HepG2 (cell line): Measurements from ENCODE around the gene TMEM135. TPM values are rescaled to one million over a fixed set of nuclear protein-coding genes. Genes with fewer than 3 reads are reported as not detected.
A peak's percentile ranks its signal among the peaks of the same experiment; 100 is the strongest.

ENCODE experiments used
- BRD4 ChIP-seq: sonication (generic); formaldehyde crosslinking; IDR thresholded peaks from 2 replicates; pipeline ENCODE4 v1.4.0; 2020; ENCODE audit warnings: missing genetic modification reagents
- GATA4 ChIP-seq: sonication (generic); IDR thresholded peaks from 2 replicates; pipeline ENCODE4 v1.6.1; 2016; ENCODE audit warnings: antibody characterized with exemption, low read depth, borderline replicate concordance
- MXD4 ChIP-seq: IDR thresholded peaks from 2 replicates; pipeline ENCODE4 v1.6.1; 2016; ENCODE audit warnings: mild to moderate bottlenecking, missing biosample characterization, missing genetic modification reagents
- POLR2G ChIP-seq: fragments of 200-400 bp; formaldehyde crosslinking; IDR thresholded peaks from 2 replicates; pipeline ENCODE4 v1.6.1; 2018; ENCODE audit warnings: mild to moderate bottlenecking, low read depth, low read length, moderate library complexity
- RAD21 ChIP-seq: fragments of 450-650 bp; formaldehyde crosslinking; IDR thresholded peaks from 2 replicates; pipeline ENCODE4 v1.5.0; 2020; ENCODE audit warnings: mild to moderate bottlenecking
- SALL1 ChIP-seq: sonication (generic); formaldehyde crosslinking; IDR thresholded peaks from 2 replicates; pipeline ENCODE4 v1.8.0; 2022; ENCODE audit warnings: mild to moderate bottlenecking, missing genetic modification reagents
- TCF7L2 ChIP-seq: IDR thresholded peaks from 2 replicates; pipeline ENCODE4 v1.6.1; 2011; ENCODE audit warnings: mild to moderate bottlenecking, low read depth, low read length, moderate library complexity
- ZFP62 ChIP-seq: sonication (generic); formaldehyde crosslinking; IDR thresholded peaks from 2 replicates; pipeline ENCODE4 v1.4.0; 2020; ENCODE audit warnings: missing genetic modification reagents
- ZNF180 ChIP-seq: sonication (generic); formaldehyde crosslinking; IDR thresholded peaks from 2 replicates; pipeline ENCODE4 v1.4.0; 2020; ENCODE audit warnings: low read depth, missing genetic modification reagents, borderline replicate concordance
- ZNF607 ChIP-seq: sonication (generic); formaldehyde crosslinking; IDR thresholded peaks from 2 replicates; pipeline ENCODE4 v1.5.1; 2020; ENCODE audit warnings: missing genetic modification reagents, mild to moderate bottlenecking, borderline replicate concordance
- ZNF720 ChIP-seq: sonication (generic); formaldehyde crosslinking; IDR thresholded peaks from 2 replicates; pipeline ENCODE4 v1.4.0; 2020; ENCODE audit warnings: missing genetic modification reagents
- polyA plus RNA-seq, 8 experiments: library from polyadenylated mRNA; depleted of rRNA in 3 of 8; stranded (reverse) in 7 of 8; unstranded in 1 of 8; fragments of >200 nt; fragmentation: Illumina TruSeq in 4 of 8; extraction: Trizol in 4 of 8; gene quantifications; 2 replicates each; pipeline versions ENCODE4 v1.2.1 to v1.2.3, GENCODE V29; 2011 to 2016; ENCODE audit warnings: low read depth in 4 of 8, missing spikeins in 1 of 8, mixed read lengths in 1 of 8; ENCODE audit not compliant: insufficient read depth in 1 of 8
- total RNA-seq, 5 experiments: library from RNA; depleted of rRNA; stranded (reverse); fragments of >200 nt; fragmentation: Illumina TruSeq; extraction: Trizol; gene quantifications; 2 replicates each; pipeline ENCODE4 v1.2.3, GENCODE V29; 2016; ENCODE audit warnings: low read depth in 1 of 5
- TF ChIP-seq, protein P1 (sequence below): sonication (generic); formaldehyde crosslinking; IDR thresholded peaks from 2 replicates; pipeline ENCODE4 v1.9.0; 2022; ENCODE audit warnings: missing genetic modification reagents, mild to moderate bottlenecking, borderline replicate concordance
- TF ChIP-seq, protein P2 (sequence below): sonication (generic); formaldehyde crosslinking; IDR thresholded peaks from 2 replicates; pipeline ENCODE4 v1.5.1; 2020; ENCODE audit warnings: missing genetic modification reagents, mild to moderate bottlenecking, borderline replicate concordance
- TF ChIP-seq, protein P3 (sequence below): sonication (generic); formaldehyde crosslinking; IDR thresholded peaks from 2 replicates; pipeline ENCODE4 v1.5.0; 2020; ENCODE audit warnings: missing genetic modification reagents
- TF ChIP-seq, protein P4 (sequence below): sonication (generic); formaldehyde crosslinking; IDR thresholded peaks from 2 replicates; pipeline ENCODE4 v1.5.0; 2020; ENCODE audit warnings: missing genetic modification reagents, mild to moderate bottlenecking, borderline replicate concordance
- TF ChIP-seq, protein P5 (sequence below): sonication (generic); formaldehyde crosslinking; IDR thresholded peaks from 2 replicates; pipeline ENCODE4 v1.8.0; 2022; ENCODE audit warnings: mild to moderate bottlenecking, missing genetic modification reagents, borderline replicate concordance
- TF ChIP-seq, protein P6 (sequence below): sonication (generic); formaldehyde crosslinking; IDR thresholded peaks from 2 replicates; pipeline ENCODE4 v1.8.0; 2022; ENCODE audit warnings: missing genetic modification reagents, mild to moderate bottlenecking, inconsistent platforms, borderline replicate concordance

Gene TMEM135
- total and polyA plus RNA-seq, 2 of the 13 experiments (the other 11 are each of a cell fraction or from before 2014, with no cell fraction given) = 36.6 to 88.9 TPM

DNA sequence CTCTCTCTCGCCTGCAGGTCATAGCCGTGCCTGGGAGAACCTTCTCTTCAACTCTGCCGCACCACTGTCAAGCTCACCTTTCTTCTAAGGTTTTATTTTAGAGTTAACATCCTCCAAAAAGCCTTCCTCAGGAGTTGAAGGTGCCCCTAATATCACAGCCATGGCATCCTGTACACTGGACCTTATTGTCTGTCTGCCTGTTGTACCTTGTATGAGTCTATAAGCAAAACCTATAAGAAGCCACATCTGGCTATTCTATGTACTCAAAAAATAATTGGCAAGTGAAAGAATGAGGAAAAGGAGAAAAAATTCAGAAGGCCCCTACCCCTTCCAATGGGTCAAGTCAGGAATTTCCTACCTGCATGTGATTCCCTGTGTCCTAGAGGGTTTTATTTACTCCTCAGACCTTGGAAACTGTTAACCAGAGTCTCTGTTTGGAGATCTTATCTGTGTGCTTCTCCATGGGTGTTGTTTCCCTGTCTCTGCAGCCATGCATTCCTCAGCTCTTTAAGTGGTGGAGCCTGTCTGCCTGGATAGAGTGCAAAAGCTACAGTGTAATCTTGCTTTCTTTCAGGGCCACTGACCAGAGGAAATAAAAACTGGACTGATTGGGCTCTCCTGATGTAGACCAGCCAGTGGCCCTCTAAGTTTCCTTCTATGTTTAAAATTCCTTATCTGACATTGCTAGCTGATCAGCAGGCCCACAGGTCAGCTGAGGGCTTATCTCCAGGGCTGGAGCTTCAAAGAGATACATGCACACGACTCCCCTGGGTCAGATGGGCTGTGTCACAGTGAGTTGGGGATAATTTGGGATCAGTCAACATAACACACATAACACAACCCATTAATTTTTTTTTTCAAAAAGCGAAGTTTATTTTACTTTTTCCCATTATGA lies 37.6 kb upstream of the TMEM135 start (continued):
- TF ChIP-seq MXD4 (CRISPR knock-in tag) (0 out of 2 replicates have a peak, but pooled peaks have one; percentile 34), ZNF180 (CRISPR knock-in tag) (no peak), TCF7L2 (peak; percentile 77; the same call in 1 of the 2 replicates), ZNF607 (no peak), SALL1 (peak; percentile 85), BRD4 (CRISPR knock-in tag) (peak; percentile 82), ZNF720 (CRISPR knock-in tag) (no peak), ZFP62 (no peak), RAD21 (no peak), GATA4 (peak; percentile 95), POLR2G (peak; percentile 58)
- TF ChIP-seq, protein P1, sequence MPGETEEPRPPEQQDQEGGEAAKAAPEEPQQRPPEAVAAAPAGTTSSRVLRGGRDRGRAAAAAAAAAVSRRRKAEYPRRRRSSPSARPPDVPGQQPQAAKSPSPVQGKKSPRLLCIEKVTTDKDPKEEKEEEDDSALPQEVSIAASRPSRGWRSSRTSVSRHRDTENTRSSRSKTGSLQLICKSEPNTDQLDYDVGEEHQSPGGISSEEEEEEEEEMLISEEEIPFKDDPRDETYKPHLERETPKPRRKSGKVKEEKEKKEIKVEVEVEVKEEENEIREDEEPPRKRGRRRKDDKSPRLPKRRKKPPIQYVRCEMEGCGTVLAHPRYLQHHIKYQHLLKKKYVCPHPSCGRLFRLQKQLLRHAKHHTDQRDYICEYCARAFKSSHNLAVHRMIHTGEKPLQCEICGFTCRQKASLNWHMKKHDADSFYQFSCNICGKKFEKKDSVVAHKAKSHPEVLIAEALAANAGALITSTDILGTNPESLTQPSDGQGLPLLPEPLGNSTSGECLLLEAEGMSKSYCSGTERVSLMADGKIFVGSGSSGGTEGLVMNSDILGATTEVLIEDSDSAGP = no peak
- TF ChIP-seq, protein P2, sequence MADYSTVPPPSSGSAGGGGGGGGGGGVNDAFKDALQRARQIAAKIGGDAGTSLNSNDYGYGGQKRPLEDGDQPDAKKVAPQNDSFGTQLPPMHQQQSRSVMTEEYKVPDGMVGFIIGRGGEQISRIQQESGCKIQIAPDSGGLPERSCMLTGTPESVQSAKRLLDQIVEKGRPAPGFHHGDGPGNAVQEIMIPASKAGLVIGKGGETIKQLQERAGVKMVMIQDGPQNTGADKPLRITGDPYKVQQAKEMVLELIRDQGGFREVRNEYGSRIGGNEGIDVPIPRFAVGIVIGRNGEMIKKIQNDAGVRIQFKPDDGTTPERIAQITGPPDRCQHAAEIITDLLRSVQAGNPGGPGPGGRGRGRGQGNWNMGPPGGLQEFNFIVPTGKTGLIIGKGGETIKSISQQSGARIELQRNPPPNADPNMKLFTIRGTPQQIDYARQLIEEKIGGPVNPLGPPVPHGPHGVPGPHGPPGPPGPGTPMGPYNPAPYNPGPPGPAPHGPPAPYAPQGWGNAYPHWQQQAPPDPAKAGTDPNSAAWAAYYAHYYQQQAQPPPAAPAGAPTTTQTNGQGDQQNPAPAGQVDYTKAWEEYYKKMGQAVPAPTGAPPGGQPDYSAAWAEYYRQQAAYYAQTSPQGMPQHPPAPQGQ = no peak
- TF ChIP-seq, protein P3, sequence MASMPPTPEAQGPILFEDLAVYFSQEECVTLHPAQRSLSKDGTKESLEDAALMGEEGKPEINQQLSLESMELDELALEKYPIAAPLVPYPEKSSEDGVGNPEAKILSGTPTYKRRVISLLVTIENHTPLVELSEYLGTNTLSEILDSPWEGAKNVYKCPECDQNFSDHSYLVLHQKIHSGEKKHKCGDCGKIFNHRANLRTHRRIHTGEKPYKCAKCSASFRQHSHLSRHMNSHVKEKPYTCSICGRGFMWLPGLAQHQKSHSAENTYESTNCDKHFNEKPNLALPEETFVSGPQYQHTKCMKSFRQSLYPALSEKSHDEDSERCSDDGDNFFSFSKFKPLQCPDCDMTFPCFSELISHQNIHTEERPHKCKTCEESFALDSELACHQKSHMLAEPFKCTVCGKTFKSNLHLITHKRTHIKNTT (CRISPR knock-in tag) = no peak
- TF ChIP-seq, protein P4, sequence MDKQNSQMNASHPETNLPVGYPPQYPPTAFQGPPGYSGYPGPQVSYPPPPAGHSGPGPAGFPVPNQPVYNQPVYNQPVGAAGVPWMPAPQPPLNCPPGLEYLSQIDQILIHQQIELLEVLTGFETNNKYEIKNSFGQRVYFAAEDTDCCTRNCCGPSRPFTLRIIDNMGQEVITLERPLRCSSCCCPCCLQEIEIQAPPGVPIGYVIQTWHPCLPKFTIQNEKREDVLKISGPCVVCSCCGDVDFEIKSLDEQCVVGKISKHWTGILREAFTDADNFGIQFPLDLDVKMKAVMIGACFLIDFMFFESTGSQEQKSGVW = no peak
- TF ChIP-seq, protein P5, sequence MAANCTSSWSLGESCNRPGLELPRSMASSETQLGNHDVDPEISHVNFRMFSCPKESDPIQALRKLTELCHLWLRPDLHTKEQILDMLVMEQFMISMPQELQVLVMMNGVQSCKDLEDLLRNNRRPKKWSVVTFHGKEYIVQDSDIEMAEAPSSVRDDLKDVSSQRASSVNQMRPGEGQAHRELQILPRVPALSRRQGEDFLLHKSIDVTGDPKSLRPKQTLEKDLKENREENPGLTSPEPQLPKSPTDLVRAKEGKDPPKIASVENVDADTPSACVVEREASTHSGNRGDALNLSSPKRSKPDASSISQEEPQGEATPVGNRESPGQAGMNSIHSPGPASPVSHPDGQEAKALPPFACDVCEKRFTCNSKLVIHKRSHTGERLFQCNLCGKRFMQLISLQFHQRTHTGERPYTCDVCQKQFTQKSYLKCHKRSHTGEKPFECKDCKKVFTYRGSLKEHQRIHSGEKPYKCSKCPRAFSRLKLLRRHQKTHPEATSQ = 0 out of 2 replicates have a peak, but pooled peaks have one; percentile 35
- TF ChIP-seq, protein P6, sequence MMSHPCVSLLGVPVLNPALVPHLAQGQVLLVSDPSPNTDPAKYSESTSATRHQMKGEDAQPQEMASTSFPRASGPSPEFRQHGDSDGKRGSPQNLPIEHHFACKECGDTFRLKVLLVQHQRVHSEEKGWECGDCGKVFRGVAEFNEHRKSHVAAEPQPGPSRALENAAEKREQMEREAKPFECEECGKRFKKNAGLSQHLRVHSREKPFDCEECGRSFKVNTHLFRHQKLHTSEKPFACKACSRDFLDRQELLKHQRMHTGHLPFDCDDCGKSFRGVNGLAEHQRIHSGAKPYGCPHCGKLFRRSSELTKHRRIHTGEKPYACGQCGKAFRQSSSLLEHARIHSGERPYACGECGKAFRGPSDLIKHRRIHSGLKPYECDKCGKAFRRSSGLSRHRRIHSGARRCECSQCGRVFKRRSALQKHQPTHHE (CRISPR knock-in tag) = no peak
